HG02763 (cell line): ENCODE data around the gene ESRRA.

Experiments used
- ATAC-seq: cut with Tn5 transposase; IDR thresholded peaks from one replicate; pipeline ENCODE4 v1.9.1; 2021; ENCODE audit warnings: mild to moderate bottlenecking, moderate library complexity; ENCODE audit not compliant: unreplicated experiment

The ESRRA gene

DNA sequence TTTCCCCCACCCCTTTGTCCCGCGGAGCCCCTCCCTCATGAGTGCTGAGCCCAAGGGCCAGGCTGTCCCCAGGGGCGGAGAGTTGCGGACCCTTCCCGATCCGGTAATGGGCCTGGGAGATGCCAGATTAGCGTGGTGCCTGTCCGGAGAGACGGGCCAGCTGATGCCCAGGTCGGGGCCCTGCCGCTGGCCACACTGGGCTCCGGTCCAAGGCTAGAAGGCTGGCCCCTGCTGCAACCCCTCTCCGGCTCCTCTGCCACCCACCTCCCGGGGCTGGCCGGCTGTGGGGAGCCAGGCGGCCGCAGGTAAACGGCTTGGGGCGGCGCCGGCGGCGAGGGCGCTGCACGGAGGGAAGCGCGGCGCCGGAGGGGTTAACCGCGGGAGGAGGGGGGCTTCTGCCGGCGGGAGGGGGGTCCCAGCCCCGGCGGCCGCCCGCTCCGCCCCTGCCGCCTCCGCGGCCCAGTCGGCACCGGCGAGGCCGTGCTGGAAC, 14.0 kb upstream of the ESRRA start, which contains the start of gene KCNK4:
Gene KCNK4, plus strand, starts transcription at position 41 of the 490 bp plus-strand sequence. CDS start 1,717 bp downstream, outside the sequence.
- no peak for ATAC-seq

DNA sequence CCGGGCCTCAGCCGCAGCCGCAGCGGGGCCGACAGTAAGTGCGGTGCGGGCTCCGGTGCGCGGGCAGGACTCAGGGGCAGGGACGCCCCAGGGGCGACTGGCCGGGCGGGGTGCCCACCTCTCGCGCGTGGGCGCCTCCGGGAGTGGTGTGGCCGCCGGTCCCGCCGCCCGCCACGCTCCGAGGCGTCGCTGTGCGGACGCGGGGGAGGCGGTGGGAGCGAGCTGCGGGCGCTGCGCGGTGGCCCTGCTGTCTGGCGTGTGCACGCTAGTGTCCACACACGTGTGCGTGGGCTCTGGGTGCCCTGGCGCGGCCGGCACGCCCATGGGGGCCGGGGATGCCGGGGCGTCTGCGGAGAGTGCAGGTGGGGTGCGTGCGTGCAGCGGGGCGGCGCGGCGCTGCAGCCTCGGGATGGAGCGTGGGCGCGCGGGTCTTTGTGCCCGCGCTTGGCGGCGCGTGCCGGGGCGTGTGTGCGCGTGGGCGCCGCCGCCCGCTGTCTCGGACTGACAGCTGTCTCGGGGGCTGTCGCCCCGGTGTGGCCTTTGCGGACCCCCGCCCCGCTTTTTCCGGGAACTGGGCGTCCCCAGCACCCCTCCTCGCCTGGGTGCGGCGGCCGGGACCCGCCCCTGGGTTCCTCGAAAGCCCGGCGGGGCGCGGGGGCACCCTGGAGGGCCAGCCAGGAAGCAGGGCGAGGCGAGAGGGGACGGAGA, 13.4 kb upstream of the ESRRA start:
- ATAC-seq = no peak

DNA sequence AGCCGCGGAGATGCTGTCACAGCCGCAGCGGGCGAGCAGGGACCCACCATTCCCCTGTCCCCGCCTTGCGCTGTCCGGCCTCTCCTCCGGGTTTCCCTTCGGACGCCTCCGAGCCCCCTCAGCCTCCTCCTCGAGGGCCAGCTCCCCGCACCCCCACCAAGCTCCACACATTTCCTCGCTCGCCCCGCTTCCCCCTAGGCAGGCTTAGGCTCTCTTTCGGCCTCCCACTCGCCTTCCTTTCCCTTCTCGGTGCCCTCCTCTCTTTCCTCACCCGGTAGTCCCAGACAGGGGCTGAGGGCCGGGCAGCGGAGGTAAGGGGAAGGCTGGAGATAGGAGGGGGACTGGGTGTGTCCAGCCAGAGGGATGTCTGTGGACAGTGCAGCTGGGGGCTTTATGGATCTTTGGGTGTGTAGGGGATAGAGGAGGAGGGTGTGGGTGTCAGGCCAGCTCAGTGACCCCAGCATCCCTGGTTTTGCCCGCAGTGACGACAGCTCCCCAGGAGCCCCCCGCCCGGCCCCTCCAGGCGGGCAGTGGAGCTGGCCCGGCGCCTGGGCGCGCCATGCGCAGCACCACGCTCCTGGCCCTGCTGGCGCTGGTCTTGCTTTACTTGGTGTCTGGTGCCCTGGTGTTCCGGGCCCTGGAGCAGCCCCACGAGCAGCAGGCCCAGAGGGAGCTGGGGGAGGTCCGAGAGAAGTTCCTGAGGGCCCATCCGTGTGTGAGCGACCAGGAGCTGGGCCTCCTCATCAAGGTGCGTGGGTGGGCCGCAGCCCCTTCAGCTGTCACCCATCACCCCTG, 12.7 kb upstream of the ESRRA start:
- no peak for ATAC-seq

DNA sequence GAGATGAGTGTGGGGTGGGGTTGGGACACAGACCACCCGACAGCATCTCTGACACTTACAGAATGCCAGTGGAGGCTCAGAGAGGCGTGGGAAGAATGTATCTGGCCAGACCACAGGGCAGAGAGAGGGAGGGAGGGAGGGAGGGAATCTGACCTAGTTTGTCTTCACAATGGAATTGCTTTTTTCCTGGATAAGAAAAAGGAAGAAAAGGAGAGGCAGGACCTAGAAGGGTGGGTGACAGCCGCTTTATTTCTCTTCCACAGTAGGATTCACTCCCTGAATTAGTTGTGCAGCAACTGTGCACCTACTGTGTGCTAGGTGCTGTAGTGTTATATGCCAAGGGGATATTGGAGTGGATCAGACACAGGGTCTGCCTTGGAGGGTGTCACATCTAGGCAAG, 10.6 kb upstream of the ESRRA start:
- ATAC-seq = no peak

DNA sequence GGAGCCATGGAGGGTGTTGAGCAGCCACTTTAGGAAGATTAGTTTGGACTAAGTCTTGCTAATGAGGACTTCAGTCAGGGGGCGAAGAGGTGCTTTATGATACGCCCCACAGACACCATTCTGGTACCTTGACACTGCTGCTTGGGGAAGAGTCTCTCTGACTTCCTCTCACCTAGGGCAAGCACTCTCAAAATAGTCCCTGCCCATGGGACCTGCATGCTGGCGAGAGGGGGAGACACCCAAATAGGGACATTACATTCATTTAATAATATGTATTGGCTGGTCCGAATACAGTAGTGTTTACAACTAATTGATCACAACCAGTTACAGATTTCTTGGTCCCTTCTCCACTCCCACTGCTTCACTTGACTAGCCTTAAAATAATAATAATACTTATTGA, 9.6 kb upstream of the ESRRA start:
- ATAC-seq = no peak

DNA sequence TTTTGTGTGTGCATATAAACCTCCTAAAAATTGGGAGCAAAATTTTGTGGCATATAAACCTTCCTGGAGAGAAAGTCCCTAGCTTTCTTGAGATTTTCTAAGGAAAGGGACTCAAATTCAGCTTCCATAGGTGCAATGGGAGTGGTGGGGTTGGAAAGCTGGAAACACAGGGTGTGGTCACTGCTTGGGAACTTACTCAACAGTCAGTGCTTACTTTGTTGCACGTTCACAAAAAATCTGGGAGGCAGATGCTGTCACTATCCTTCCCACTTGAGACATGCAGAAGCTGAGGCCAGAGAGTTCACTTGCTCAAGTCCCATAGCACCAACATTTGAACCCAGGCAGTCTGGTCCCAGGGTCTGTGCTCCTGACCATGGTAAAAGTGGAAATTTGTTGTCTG, 9.1 kb upstream of the ESRRA start:
- no peak for ATAC-seq

DNA sequence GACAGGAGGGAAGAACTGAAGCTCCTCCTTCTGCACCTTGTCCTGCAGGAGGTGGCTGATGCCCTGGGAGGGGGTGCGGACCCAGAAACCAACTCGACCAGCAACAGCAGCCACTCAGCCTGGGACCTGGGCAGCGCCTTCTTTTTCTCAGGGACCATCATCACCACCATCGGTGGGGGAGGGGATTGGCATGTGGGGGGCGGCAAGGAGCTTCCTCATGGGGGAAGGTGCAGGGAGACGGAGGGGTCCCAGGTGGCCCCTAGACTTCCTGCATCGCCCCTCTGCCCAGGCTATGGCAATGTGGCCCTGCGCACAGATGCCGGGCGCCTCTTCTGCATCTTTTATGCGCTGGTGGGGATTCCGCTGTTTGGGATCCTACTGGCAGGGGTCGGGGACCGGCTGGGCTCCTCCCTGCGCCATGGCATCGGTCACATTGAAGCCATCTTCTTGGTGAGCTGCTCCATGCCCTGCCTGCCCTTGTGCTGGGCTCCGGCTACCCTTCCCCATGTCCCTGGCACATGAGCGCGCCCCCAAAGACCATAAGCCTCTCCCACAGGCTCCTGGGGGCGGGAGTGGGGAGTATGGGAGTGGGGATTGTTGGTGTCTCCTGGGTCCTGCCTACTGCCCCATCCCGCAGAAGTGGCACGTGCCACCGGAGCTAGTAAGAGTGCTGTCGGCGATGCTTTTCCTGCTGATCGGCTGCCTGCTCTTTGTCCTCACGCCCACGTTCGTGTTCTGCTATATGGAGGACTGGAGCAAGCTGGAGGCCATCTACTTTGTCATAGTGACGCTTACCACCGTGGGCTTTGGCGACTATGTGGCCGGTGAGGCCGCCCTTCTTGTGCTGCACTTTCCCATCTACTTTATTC, 8.3 kb upstream of the ESRRA start:
- no peak for ATAC-seq

DNA sequence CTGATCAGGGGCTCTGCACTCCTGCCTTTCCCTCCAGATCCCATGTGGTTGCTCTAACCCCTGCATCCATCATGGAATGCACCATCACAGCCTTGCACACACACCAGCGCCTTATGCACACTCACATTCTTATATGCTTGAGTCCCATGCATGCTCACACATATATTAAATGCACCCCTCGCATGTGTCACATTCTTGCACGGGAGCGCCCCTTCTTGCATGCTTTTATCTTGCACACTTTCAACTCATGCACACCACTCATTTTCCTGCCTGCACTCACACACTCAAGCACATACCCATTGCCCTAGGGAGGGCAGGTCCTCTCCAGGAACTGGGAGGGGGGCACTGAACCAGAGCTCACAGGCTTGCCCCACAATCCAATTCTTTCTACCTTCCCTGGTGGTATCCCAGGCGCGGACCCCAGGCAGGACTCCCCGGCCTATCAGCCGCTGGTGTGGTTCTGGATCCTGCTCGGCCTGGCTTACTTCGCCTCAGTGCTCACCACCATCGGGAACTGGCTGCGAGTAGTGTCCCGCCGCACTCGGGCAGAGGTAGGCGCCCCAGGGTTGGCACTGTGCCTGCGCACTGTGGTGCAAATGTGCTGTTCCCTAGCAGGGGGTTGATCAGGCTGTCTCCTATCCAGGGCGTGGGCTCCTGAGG, 7.5 kb upstream of the ESRRA start:
- no peak for ATAC-seq

DNA sequence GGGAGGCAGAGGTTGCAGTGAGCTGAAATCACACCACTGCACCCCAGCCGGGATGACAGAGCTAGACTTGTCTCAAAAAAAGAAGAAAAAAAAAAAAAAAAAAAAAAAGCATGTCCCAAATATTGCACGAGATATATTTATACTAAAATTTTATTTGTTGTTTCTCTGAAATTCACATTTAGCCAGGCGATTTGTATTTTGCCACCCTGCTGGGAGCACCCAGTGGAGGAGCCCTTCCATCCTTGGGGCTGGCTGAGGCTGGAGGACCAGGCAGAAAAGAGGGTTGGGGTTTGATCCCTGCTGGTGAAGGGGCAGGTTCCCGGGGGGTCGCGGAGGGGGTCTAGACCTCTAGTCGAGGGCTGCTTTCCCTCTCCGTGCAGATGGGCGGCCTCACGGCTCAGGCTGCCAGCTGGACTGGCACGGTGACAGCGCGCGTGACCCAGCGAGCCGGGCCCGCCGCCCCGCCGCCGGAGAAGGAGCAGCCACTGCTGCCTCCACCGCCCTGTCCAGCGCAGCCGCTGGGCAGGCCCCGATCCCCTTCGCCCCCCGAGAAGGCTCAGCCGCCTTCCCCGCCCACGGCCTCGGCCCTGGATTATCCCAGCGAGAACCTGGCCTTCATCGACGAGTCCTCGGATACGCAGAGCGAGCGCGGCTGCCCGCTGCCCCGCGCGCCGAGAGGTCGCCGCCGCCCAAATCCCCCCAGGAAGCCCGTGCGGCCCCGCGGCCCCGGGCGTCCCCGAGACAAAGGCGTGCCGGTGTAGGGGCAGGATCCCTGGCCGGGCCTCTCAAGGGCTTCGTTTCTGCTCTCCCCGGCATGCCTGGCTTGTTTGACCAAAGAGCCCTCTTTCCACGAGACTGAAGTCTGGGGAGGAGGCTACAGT, 6.1 kb upstream of the ESRRA start:
- no peak for ATAC-seq

DNA sequence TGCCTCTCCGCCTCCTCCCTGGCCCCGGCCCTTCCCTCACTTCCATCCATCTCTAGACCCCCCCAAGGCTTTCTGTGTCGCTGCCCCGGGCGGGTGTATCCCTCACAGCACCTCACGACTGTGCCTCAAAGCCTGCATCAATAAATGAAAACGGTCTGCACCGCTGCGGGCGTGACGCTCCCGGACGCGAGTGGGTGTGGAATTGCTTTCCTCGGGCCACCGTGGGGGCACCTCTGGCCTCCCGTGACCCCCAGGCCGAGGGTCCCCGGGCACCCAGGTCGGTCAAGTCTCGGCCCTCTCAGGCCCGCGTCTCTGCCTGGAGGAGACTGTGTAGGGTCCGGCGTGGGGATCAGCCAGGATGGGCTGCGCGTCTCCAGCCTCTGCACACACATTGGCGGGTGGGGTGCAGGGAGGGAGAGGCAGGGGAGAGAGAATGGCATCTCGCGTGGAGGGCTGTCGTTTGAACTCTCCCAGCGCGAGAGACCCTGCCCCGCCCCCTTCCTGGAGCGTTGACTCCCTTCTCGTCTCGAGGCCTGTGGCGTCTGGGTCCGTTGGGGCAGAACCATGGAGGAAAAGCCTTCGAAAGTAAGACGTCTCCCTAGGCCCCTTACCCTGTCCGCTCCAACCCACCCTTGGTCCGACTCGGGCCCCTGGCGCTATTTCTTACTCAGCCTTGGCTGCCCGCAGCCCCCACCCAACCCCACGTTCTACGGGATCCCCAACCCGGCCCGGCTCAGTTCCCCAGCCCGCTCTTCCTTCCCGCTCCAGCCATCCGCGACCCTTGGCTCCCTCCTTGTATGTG, 5.3 kb upstream of the ESRRA start, which contains the start of gene CATSPERZ:
Gene CATSPERZ, plus strand, starts transcription at position 512 of the 802 bp plus-strand sequence. Its CDS starts 53 bp downstream, at position 565.
- no peak for ATAC-seq

DNA sequence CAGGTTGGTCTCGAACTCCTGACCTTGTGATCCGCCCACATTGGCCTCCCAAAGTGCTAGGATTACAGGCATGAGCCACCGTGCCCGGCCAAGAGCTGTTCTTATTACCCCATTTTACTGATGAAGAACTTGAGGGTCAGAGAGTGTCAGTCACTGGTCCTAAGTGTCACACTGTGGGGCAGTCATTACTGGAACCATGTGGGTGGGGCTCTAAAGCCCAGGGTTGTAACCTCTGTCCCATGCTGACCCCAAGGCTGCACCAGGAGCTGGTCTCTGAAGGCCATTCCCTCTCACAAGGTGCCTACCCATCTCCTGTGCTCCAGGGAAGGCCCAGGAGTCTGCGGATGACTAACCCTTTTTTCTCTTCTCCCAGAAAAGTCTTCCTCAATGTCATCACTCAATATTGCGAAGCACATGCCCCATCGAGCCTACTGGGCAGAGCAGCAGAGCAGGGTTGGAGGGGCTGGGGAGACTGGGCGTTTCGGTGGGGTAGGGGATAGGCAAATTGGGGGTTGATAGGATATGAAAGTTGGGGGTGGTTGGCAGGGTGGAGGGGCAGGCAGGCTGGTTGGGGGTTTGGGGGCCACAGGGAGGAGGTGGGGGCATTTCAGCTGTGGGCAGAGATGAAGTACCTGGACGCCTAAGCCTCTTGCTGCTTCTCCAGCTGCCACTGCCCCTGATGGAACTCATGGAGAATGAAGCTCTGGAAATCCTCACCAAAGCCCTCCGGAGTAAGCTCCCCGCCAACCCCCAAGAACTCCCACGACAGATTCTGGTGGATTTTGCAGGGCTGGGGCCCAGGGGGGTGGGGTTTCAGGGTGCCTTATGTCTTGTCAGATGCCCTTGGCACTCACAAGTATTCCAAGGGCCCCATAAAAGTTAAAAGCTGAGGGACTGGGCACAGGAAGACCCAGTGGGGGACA, 2.0 kb upstream of the ESRRA start:
- ATAC-seq = no peak

DNA sequence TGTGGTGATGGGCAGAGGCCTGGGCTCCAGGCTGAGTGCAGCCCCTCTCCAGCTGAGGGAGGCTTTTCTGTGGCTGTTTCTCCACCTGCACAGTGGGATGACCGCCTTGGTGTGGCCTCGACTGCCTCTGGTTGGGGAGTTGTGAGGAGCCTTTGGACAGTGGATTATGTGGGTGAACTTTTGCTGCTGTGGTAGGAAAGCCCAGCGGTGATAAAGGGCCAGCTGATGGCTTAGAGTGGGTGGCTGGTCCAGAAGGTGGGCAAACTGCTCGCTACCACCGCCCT, 1.4 kb upstream of the ESRRA start:
- ATAC-seq = no peak

DNA sequence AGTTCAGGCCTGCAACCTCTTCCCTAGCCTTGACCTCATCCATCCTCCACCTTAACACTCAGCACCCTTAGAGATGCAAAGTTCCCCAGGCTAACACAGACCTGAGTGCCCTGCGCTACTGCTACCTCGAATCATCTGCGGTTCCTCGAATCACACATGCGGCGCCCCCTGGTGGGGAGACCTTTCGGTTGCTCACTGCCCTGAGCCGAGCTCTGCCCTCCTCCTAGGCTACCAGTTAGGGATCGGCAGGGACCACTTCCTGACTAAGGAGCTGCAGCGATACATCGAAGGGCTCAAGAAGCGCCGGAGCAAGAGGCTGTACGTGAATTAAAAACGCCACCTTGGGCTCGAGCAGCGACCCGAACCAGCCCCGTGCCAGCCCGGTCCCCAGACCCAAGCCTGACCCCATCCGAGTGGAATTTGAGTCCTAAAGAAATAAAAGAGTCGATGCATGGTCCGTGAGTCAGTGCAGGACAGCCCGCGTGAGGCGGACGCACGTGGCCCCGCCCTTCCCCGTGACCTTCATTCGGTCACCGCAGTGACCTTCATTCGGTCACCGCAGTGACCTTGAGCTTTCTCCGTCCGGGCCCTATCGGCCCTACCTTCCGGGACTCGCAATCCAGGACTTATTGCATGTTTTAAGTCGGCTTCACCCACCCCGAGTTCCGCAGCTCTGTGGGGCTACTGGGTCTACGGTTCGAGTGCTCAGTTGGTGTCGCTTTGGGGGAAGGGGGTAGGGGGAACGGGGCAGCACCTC, 830 bp upstream of the ESRRA start:
- peak; percentile 15 for ATAC-seq

DNA sequence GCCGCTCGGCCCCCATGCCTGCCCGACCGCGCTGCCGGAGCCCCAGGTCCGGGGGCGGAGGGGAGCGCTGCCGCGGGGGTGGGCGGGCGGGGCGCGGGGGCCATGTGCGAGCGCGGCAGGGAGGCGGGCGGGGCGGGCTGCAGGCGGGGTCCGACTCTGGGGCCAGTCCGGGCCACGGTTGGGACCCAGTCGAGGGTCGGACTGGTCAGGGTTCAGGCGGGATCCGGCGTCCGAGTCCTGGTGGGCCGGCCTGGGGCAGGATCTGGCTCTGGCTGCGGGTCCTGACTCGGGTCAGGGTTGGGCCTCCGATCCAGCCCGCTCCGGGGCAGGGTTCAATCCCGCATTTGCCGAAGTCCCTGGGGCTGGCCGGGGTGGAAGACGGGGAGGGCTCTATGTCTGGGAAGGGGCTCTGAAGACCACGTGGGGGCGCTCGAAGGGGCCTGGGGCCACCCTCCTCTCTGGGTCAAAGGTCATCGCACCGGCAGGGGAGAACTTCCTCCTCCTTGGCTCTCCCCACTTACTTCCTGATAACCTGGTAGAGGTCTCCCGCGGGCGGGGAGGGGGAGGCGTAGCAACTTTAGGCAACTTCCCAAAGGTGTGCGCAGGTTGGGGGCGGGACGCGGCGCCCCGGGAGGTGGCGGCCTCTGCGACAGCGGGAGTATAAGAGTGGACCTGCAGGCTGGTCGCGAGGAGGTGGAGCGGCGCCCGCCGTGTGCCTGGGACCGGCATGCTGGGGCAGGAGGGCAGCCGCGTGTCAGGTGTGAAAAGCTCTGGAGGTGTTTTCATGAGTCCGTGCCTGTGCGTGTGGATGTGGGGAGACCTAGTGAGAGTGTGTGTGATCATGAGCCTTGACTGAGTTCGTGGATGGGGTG, 603 bp downstream of the ESRRA start:
- ATAC-seq = peak; percentile 21

DNA sequence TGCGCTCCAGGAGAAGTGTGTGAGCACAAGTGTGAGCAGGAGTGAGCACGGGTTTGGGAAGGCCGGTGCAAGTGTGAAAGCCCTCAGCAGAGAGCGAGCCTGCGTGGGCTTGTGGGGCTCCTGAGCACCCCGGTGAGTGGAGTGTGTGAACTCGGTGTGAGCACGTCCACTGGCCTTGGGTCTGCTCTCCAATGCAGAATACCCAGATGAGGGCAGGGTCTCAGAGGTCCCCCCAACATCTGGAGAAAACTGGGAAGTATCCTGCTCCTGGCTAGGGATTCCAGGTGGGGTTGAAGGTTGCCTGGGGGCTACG, 1.2 kb downstream of the ESRRA start:
- ATAC-seq = no peak

DNA sequence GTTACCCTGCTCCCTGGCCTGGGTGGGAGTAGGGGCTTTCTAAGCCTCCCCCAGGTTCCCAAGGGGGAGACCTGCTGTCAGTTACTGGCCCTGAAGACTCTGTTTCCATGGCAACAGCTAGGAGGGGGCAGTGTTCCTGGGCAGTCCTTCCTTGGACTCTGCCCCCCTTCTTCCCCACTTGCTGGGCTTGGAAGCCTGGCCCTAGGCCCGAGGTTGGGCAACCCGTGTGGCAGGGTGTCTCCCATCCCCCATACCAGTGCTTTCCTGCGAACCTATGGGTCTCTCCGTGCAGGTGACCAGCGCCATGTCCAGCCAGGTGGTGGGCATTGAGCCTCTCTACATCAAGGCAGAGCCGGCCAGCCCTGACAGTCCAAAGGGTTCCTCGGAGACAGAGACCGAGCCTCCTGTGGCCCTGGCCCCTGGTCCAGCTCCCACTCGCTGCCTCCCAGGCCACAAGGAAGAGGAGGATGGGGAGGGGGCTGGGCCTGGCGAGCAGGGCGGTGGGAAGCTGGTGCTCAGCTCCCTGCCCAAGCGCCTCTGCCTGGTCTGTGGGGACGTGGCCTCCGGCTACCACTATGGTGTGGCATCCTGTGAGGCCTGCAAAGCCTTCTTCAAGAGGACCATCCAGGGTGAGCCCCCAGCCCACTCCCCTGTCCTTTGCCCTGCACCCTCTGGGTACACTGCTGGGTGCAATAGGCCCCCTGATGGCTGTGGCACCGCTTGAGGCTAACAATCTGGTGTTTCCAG, 1.7 kb downstream of the ESRRA start:
- ATAC-seq = no peak
